ENCODE data around the gene CD151. TPM values are rescaled to one million over a fixed set of nuclear protein-coding genes. Genes with fewer than 3 reads are reported as not detected.

CD151 gene
- total and polyA plus RNA-seq, 2 experiments from 2014 or later, result 62.9 to 109 TPM

- TF ChIP-seq CTCF (conservative IDR thresholded peaks at IDR 0.05; ENCODE audit: low read depth in 2 of 2) (0 out of 4 replicates have a peak, but pooled peaks of 1 of the 2 experiments have one; percentile 9), EZH2 (IDR thresholded peaks at IDR 0.05; ENCODE audit: low read depth, unreplicated experiment) (no peak)
- no peak for DNase-seq (ENCODE audit: low spot score)
- Histone ChIP-seq H3K27me3 (ENCODE audit: insufficient read depth) (no peaks in the 10 kb centered on the region), H2AFZ (no peak overlapping the region), H4K20me1 (replicated peaks; ENCODE audit: insufficient read depth) (peaks cover 17% of the 10 kb centered on the region), H3K27ac (ENCODE audit: low read depth) (no peak overlapping the region), H3K4me3 (no peak overlapping the region), H3K4me1 (ENCODE audit: insufficient read depth) (peaks cover 12% of the 10 kb centered on the region), H3K36me3 (ENCODE audit: insufficient read depth) (no peaks in the 10 kb centered on the region), H3K9me2 (ENCODE audit: insufficient read depth) (no peaks in the 10 kb centered on the region), H3F3A (replicated peaks; ENCODE audit: low read depth) (peaks cover 9% of the 10 kb centered on the region), H3K4me2 (no peak overlapping the region), H3K79me2 (replicated peaks; ENCODE audit: insufficient read depth) (0 out of 2 replicates have a peak, but pooled peaks cover 5% of the 10 kb centered on the region)
- H3K27me3 Mint-ChIP-seq (ENCODE audit: insufficient read depth, low read depth, poor library complexity), result peaks cover 34% of the 10 kb centered on the region
- H3K9me3 Mint-ChIP-seq, result no peaks in the 10 kb centered on the region; the same call in 2 of the 3 replicates
- no peak for ATAC-seq
- peaks cover 7% of the 10 kb centered on the region; the same call in 1 of the 3 replicates for H3K36me3 Mint-ChIP-seq (ENCODE audit: low read depth)
- peak overlapping the region; percentile 65; the same call in 2 of the 3 replicates for H3K4me3 Mint-ChIP-seq
- H3K27ac Mint-ChIP-seq, result no peak overlapping the region
- H3K4me1 Mint-ChIP-seq, result peaks cover 20% of the 10 kb centered on the region
Observed at GRCh38 chr11:823441-824291, 9.1 kb upstream of the CD151 start.

GRCh38 chr11:824292-824880 is 8.4 kb upstream of the CD151 start:
- Histone ChIP-seq H3K4me1 (ENCODE audit: insufficient read depth) (peaks cover 17% of the 10 kb centered on the region), H4K20me1 (replicated peaks; ENCODE audit: insufficient read depth) (peaks cover 17% of the 10 kb centered on the region), H3K4me3 (no peak overlapping the region)

More at GRCh38 chr11:824292-824880, 8.4 kb upstream of the CD151 start:
- no peaks in the 10 kb centered on the region for H3K9me2 ChIP-seq (ENCODE audit: insufficient read depth)
- Mint-ChIP-seq H3K36me3 (ENCODE audit: low read depth) (peaks cover 7% of the 10 kb centered on the region; the same call in 1 of the 3 replicates), H3K4me1 (peaks cover 26% of the 10 kb centered on the region), H3K4me3 (peak overlapping the region; percentile 65; the same call in 2 of the 3 replicates), H3K27ac (no peak overlapping the region), H3K27me3 (ENCODE audit: insufficient read depth, low read depth, poor library complexity) (peaks cover 41% of the 10 kb centered on the region), H3K9me3 (no peaks in the 10 kb centered on the region; the same call in 2 of the 3 replicates)
- H3K4me2 ChIP-seq, result no peak overlapping the region
- 0 out of 2 replicates have a peak, but pooled peaks cover 5% of the 10 kb centered on the region for H3K79me2 ChIP-seq (replicated peaks; ENCODE audit: insufficient read depth)
- no peak overlapping the region for H3K27ac ChIP-seq (ENCODE audit: low read depth)
- TF ChIP-seq EZH2phosphoT487 (IDR thresholded peaks at IDR 0.05; ENCODE audit: unreplicated experiment) (no peak), CREB1 (CRISPR knock-in tag; IDR thresholded peaks at IDR 0.05; ENCODE audit: low read depth) (no peak), ZNF114 (CRISPR knock-in tag; IDR thresholded peaks at IDR 0.05) (no peak), NANOG (IDR thresholded peaks at IDR 0.05; ENCODE audit: borderline replicate concordance) (no peak), REST (IDR thresholded peaks at IDR 0.05; ENCODE audit: unreplicated experiment) (no peak), STAT1 (IDR thresholded peaks at IDR 0.05; ENCODE audit: unreplicated experiment) (no peak), CTCF (conservative IDR thresholded peaks at IDR 0.05; ENCODE audit: low read depth in 2 of 2) (no peak), ZNF331 (CRISPR knock-in tag; IDR thresholded peaks at IDR 0.05; ENCODE audit: low read depth) (no peak)
- H2AFZ ChIP-seq, result no peak overlapping the region
- H3K36me3 ChIP-seq (ENCODE audit: insufficient read depth), result no peaks in the 10 kb centered on the region
- DNase-seq (ENCODE audit: low spot score) (no peak), ATAC-seq (peak; percentile 1; the same call in 2 of the 3 replicates)
- H3K27me3 ChIP-seq (ENCODE audit: insufficient read depth), result peaks cover 6% of the 10 kb centered on the region; the same call in 1 of the 2 replicates
- H3F3A ChIP-seq (replicated peaks; ENCODE audit: low read depth), result peaks cover 15% of the 10 kb centered on the region
